Hematopoietic multipotent progenitor cell (in vitro differentiated cells): ENCODE results near the gene ZNF140. TPM values are rescaled to one million over a fixed set of nuclear protein-coding genes. Genes with fewer than 3 reads are reported as not detected.
A peak's percentile ranks its signal among the peaks of the same experiment; 100 is the strongest.

Experiments used
- DNase-seq, 3 donors: peaks; one replicate each; pipeline ENCODE4 v3.0.0-alpha.2; 2011 to 2015; ENCODE audit warnings: low read depth in 2 of 3, low spot score in 2 of 3
- total RNA-seq: library from RNA; depleted of rRNA; stranded (reverse); fragments of >200 nt; gene quantifications from one replicate; pipeline ENCODE4 v1.2.3, GENCODE V29; 2012

ZNF140 gene
- 19.7 TPM for total RNA-seq

GRCh38 chr12:133080368-133081158 is at the start of gene ZNF140:
Gene ZNF140, plus strand, starts transcription at chr12:133080923. Its CDS starts 398 bp downstream, at chr12:133081321.
- peak; percentile 90 to 99 (median 98) for DNase-seq

- DNase-seq: peak; percentile 90 to 100 (median 99)
Observed at GRCh38 chr12:133037207-133038005, 43.3 kb upstream of the ZNF140 start, which contains the start of gene ZNF84. Gene ZNF84, plus strand, starts transcription at chr12:133037509. Its CDS starts 3,959 bp downstream, at chr12:133041468.

- peak in 1 of 3 donors; percentile 18 for DNase-seq
Observed at GRCh38 chr12:133038118-133038709, 42.5 kb upstream of the ZNF140 start.

GRCh38 chr12:133046698-133047097 is 34.0 kb upstream of the ZNF140 start:
- DNase-seq: no peak

GRCh38 chr12:133057446-133057845 is 23.3 kb upstream of the ZNF140 start:
- peak in 1 of 3 donors; percentile 12 for DNase-seq

GRCh38 chr12:133058203-133059113 is 22.3 kb upstream of the ZNF140 start:
- DNase-seq: peak in 1 of 3 donors; percentile 34

- no peak for DNase-seq
Observed at GRCh38 chr12:133061954-133062353, 18.8 kb upstream of the ZNF140 start.

GRCh38 chr12:133063556-133063955 is 17.2 kb upstream of the ZNF140 start:
- no peak for DNase-seq

- no peak for DNase-seq
Observed at GRCh38 chr12:133073836-133074235, 6.9 kb upstream of the ZNF140 start.

GRCh38 chr12:133080026-133080367 is 726 bp upstream of the ZNF140 start:
- peak; percentile 86 to 100 (median 100) for DNase-seq

- peak in 1 of 3 donors; percentile 92 for DNase-seq
Observed at GRCh38 chr12:133081159-133081780, 547 bp downstream of the ZNF140 start.

- no peak for DNase-seq
Observed at GRCh38 chr12:133083345-133083744, 2.6 kb downstream of the ZNF140 start.

- DNase-seq: no peak
Observed at GRCh38 chr12:133105620-133106019, 24.9 kb downstream of the ZNF140 start.

GRCh38 chr12:133106253-133106652 is 25.5 kb downstream of the ZNF140 start:
- no peak for DNase-seq

- no peak for DNase-seq
Observed at GRCh38 chr12:133107121-133107520, 26.4 kb downstream of the ZNF140 start.

- DNase-seq: no peak
Observed at GRCh38 chr12:133108150-133108549, 27.4 kb downstream of the ZNF140 start.

GRCh38 chr12:133120385-133121191 is 39.9 kb downstream of the ZNF140 start:
- DNase-seq: no peak

- DNase-seq: no peak
Observed at GRCh38 chr12:133124674-133125073, 44.0 kb downstream of the ZNF140 start.
